Tibial nerve (tissue), 3 donors: Measurements from ENCODE around the gene ITGAL.

Experiments
- CTCF ChIP-seq, 5 experiments: fragments of 200-600 bp in 3 of 5; fragments of 450-650 bp in 2 of 5; sonication (generic) in 3 of 5; IDR thresholded peaks; one replicate each; pipeline ENCODE4 v1.5.1; 2016 to 2019; ENCODE audit warnings: antibody characterized with exemption in 5 of 5, mild to moderate bottlenecking in 3 of 5, moderate library complexity in 2 of 5
- POLR2A ChIP-seq, 2 donors: fragments of 450-650 bp; IDR thresholded peaks; one replicate each; pipeline ENCODE4 v1.6.1; 2017; ENCODE audit warnings: antibody characterized with exemption in 2 of 2, mild to moderate bottlenecking in 2 of 2, moderate library complexity in 2 of 2

- no peak for TF ChIP-seq CTCF (IDR thresholded peaks at IDR 0.05)
- no peak for TF ChIP-seq POLR2A (IDR thresholded peaks at IDR 0.05)
Measured at GRCh38 chr16:30445149-30445407, 27.5 kb upstream of the ITGAL start.
